OCI-LY1 (cell line): ENCODE measurements around the gene ELL2.

ENCODE experiments used
- H2AFZ ChIP-seq: fragments of 200-600 bp; sonication (generic), shearing (Covaris generic); 2 replicates; pipeline ENCODE4 v1.6.0; 2014; ENCODE audit warnings: antibody characterized with exemption, mild to moderate bottlenecking, low read length
- H3F3A ChIP-seq: fragments of 200-600 bp; sonication (generic), shearing (Covaris generic); 2 replicates; pipeline ENCODE4 v1.6.0; 2014; ENCODE audit warnings: mild to moderate bottlenecking, antibody characterized with exemption, low read length, moderate library complexity; ENCODE audit not compliant: insufficient read depth
- H3K27ac ChIP-seq: fragments of 200-600 bp; sonication (generic); 2 replicates; pipeline ENCODE4 v1.5.1; 2014; ENCODE audit warnings: low read length, mixed run types, mild to moderate bottlenecking, low read depth; ENCODE audit not compliant: poor library complexity, severe bottlenecking
- H3K27me3 ChIP-seq: fragments of 200-600 bp; sonication (generic); 2 replicates; pipeline ENCODE4 v1.6.0; 2014; ENCODE audit warnings: antibody characterized with exemption, mild to moderate bottlenecking, low read length, moderate library complexity; ENCODE audit not compliant: insufficient read depth
- H3K36me3 ChIP-seq: fragments of 200-600 bp; sonication (generic); 2 replicates; pipeline ENCODE4 v1.6.1; 2014; ENCODE audit warnings: mild to moderate bottlenecking, antibody characterized with exemption, low read length, moderate library complexity, mixed read lengths; ENCODE audit not compliant: insufficient read depth
- H3K4me1 ChIP-seq: fragments of 200-600 bp; sonication (generic); 2 replicates; pipeline ENCODE4 v1.5.1; 2014; ENCODE audit warnings: mild to moderate bottlenecking, low read length, moderate library complexity; ENCODE audit not compliant: insufficient read depth, severe bottlenecking
- H3K4me2 ChIP-seq: fragments of 200-600 bp; sonication (generic), shearing (Covaris generic); 2 replicates; pipeline ENCODE4 v1.6.1; 2014; ENCODE audit warnings: low read length
- H3K4me3 ChIP-seq: fragments of 200-600 bp; sonication (generic); 2 replicates; pipeline ENCODE4 v1.5.1; 2014; ENCODE audit warnings: low read length, low read depth, mild to moderate bottlenecking, mixed read lengths; ENCODE audit not compliant: poor library complexity, severe bottlenecking
- H3K79me2 ChIP-seq: fragments of 200-600 bp; shearing (Covaris generic); 2 replicates; pipeline ENCODE4 v1.6.1; 2016; ENCODE audit warnings: mixed run types, low read length, mixed read lengths; ENCODE audit not compliant: insufficient read depth
- H3K9ac ChIP-seq: fragments of 200-600 bp; sonication (generic), shearing (Covaris generic); 2 replicates; pipeline ENCODE4 v1.6.1; 2014; ENCODE audit warnings: mild to moderate bottlenecking, low read length, mixed read lengths
- H3K9me2 ChIP-seq: fragments of 200-600 bp; sonication (generic), shearing (Covaris generic); 2 replicates; pipeline ENCODE4 v1.6.1; 2014; ENCODE audit warnings: low read depth, mild to moderate bottlenecking, low read length, mixed read lengths
- H3K9me3 ChIP-seq: fragments of 200-600 bp; shearing (Covaris generic); 2 replicates; pipeline ENCODE4 v1.6.1; 2014; ENCODE audit warnings: low read length, mixed read lengths
- H4K20me1 ChIP-seq: fragments of 200-600 bp; sonication (generic), shearing (Covaris generic); 2 replicates; pipeline ENCODE4 v1.6.0; 2016; ENCODE audit warnings: mild to moderate bottlenecking, low read length; ENCODE audit not compliant: insufficient read depth
- CTCF ChIP-seq: fragments of 200-600 bp; sonication (generic), shearing (Covaris generic); IDR thresholded peaks from 2 replicates; pipeline ENCODE4 v1.5.1; 2017; ENCODE audit warnings: mild to moderate bottlenecking, antibody characterized with exemption, low read length, moderate library complexity, mixed read lengths
- EZH2 ChIP-seq: fragments of 200-600 bp; sonication (generic), shearing (Covaris generic); IDR thresholded peaks from 2 replicates; pipeline ENCODE4 v1.8.0; 2017; ENCODE audit warnings: borderline replicate concordance, mixed run types, mild to moderate bottlenecking, antibody characterized with exemption, low read length, moderate library complexity, mixed read lengths

Gene ELL2

GRCh38 chr5:95901676-95902627, 59.7 kb downstream of the ELL2 start:
- no peaks in the 10 kb centered on the region for H3K27me3 ChIP-seq
- no peaks in the 10 kb centered on the region for H3K79me2 ChIP-seq
- H3K27ac ChIP-seq = no peak overlapping the region
- H3K9me3 ChIP-seq = no peaks in the 10 kb centered on the region
- H3K9me2 ChIP-seq = no peaks in the 10 kb centered on the region
- no peak overlapping the region for H3K4me3 ChIP-seq
- H3K36me3 ChIP-seq = no peaks in the 10 kb centered on the region
- H3K4me2 ChIP-seq = no peak overlapping the region
- no peak overlapping the region for H3K9ac ChIP-seq
- H4K20me1 ChIP-seq = no peaks in the 10 kb centered on the region
- no peaks in the 10 kb centered on the region for H3K4me1 ChIP-seq
- H2AFZ ChIP-seq = no peak overlapping the region
- H3F3A ChIP-seq = no peaks in the 10 kb centered on the region
- TF ChIP-seq CTCF = no peak
- no peak for TF ChIP-seq EZH2

GRCh38 chr5:95900383-95900958, 61.2 kb downstream of the ELL2 start:
- no peaks in the 10 kb centered on the region for H3K79me2 ChIP-seq
- no peak overlapping the region for H3K9ac ChIP-seq
- no peaks in the 10 kb centered on the region for H3F3A ChIP-seq
- no peaks in the 10 kb centered on the region for H4K20me1 ChIP-seq
- no peak for TF ChIP-seq EZH2
- no peak for TF ChIP-seq CTCF
- H3K4me2 ChIP-seq = no peak overlapping the region
- H3K36me3 ChIP-seq = no peaks in the 10 kb centered on the region
- H3K9me3 ChIP-seq = no peaks in the 10 kb centered on the region
- H3K9me2 ChIP-seq = no peaks in the 10 kb centered on the region
- no peak overlapping the region for H3K4me3 ChIP-seq
- no peak overlapping the region for H3K27ac ChIP-seq
- H2AFZ ChIP-seq = no peak overlapping the region
- no peaks in the 10 kb centered on the region for H3K4me1 ChIP-seq
- no peaks in the 10 kb centered on the region for H3K27me3 ChIP-seq

- Histone ChIP-seq H3K4me1 (no peaks in the 10 kb centered on the region), H3K27ac (no peak overlapping the region), H3K36me3 (no peaks in the 10 kb centered on the region), H3K9ac (no peak overlapping the region), H2AFZ (no peak overlapping the region), H3K79me2 (no peaks in the 10 kb centered on the region), H3K9me2 (no peaks in the 10 kb centered on the region), H3K27me3 (no peaks in the 10 kb centered on the region), H3F3A (no peaks in the 10 kb centered on the region), H4K20me1 (no peaks in the 10 kb centered on the region), H3K4me3 (no peak overlapping the region), H3K4me2 (no peak overlapping the region), H3K9me3 (no peaks in the 10 kb centered on the region)
- TF ChIP-seq EZH2 = no peak
- no peak for TF ChIP-seq CTCF
Observed at GRCh38 chr5:95899829-95900228, 61.8 kb downstream of the ELL2 start.
